H9 (cell line): Measurements from ENCODE around the gene ITGB6. TPM values are rescaled to one million over a fixed set of nuclear protein-coding genes. Genes with fewer than 3 reads are reported as not detected.

Experiments
- DNase-seq: peaks from one replicate; pipeline ENCODE4 v3.0.0-alpha.2; 2017
- H2AFZ ChIP-seq: one replicate; pipeline ENCODE4 v1.6.1; 2013; ENCODE audit warnings: mild to moderate bottlenecking, low read length, control low read depth, moderate library complexity
- H2AK5ac ChIP-seq: 2 replicates; pipeline ENCODE4 v1.6.1; 2013; ENCODE audit warnings: low read length, control low read depth, mixed read lengths; ENCODE audit not compliant: insufficient read length
- H2BK120ac ChIP-seq: one replicate; pipeline ENCODE4 v1.6.1; 2013; ENCODE audit warnings: low read depth, mild to moderate bottlenecking, low read length, control low read depth, inconsistent platforms; ENCODE audit not compliant: poor library complexity, severe bottlenecking
- H2BK12ac ChIP-seq: 2 replicates; pipeline ENCODE4 v1.6.1; 2013; ENCODE audit warnings: low read length, control low read depth, mixed read lengths, low read depth; ENCODE audit not compliant: insufficient read length
- H2BK15ac ChIP-seq: 2 replicates; pipeline ENCODE4 v1.6.1; 2013; ENCODE audit warnings: low read depth, low read length, control low read depth
- H2BK20ac ChIP-seq: one replicate; pipeline ENCODE4 v1.6.1; 2013; ENCODE audit warnings: low read depth, mild to moderate bottlenecking, low read length, control low read depth, inconsistent platforms; ENCODE audit not compliant: poor library complexity, severe bottlenecking
- H2BK5ac ChIP-seq: 2 replicates; pipeline ENCODE4 v1.6.1; 2013; ENCODE audit warnings: low read length, control low read depth, mixed read lengths; ENCODE audit not compliant: insufficient read length
- H3K14ac ChIP-seq: 2 replicates; pipeline ENCODE4 v1.6.1; 2013; ENCODE audit warnings: low read length, control low read depth; ENCODE audit not compliant: insufficient read depth
- H3K18ac ChIP-seq: 2 replicates; pipeline ENCODE4 v1.6.1; 2013; ENCODE audit warnings: low read depth, mild to moderate bottlenecking, mixed read lengths, low read length, control low read depth; ENCODE audit not compliant: insufficient read length
- H3K23ac ChIP-seq: 2 replicates; pipeline ENCODE4 v1.6.1; 2013; ENCODE audit warnings: low read length, control low read depth, mixed read lengths, low read depth; ENCODE audit not compliant: insufficient read length
- H3K23me2 ChIP-seq: 2 replicates; pipeline ENCODE4 v1.6.1; 2013; ENCODE audit warnings: low read depth, mild to moderate bottlenecking, mixed read lengths, low read length, control low read depth; ENCODE audit not compliant: insufficient read length, poor library complexity, severe bottlenecking
- H3K27ac ChIP-seq: 2 replicates; pipeline ENCODE4 v1.5.1; 2013; ENCODE audit warnings: low read length, control low read depth, mixed read lengths, low read depth; ENCODE audit not compliant: insufficient read length
- H3K27me3 ChIP-seq: 2 replicates; pipeline ENCODE4 v1.6.1; 2013; ENCODE audit warnings: low read length, control low read depth, inconsistent platforms; ENCODE audit not compliant: insufficient read depth
- H3K4ac ChIP-seq: 2 replicates; pipeline ENCODE4 v1.6.1; 2013; ENCODE audit warnings: low read depth, mild to moderate bottlenecking, control low read depth, inconsistent platforms, low read length, moderate library complexity
- H3K4me1 ChIP-seq: 2 replicates; pipeline ENCODE4 v1.6.1; 2013; ENCODE audit warnings: low read length, control low read depth, inconsistent platforms; ENCODE audit not compliant: insufficient read depth
- H3K4me2 ChIP-seq: 2 replicates; pipeline ENCODE4 v1.6.1; 2013; ENCODE audit warnings: low read length, control low read depth, mixed read lengths; ENCODE audit not compliant: insufficient read length, insufficient read depth
- H3K56ac ChIP-seq: 2 replicates; pipeline ENCODE4 v1.6.1; 2013; ENCODE audit warnings: low read depth, mild to moderate bottlenecking, mixed read lengths, low read length, control low read depth; ENCODE audit not compliant: insufficient read length
- H3K79me1 ChIP-seq: 2 replicates; pipeline ENCODE4 v1.6.1; 2013; ENCODE audit warnings: low read depth, mild to moderate bottlenecking, moderate library complexity, low read length, control low read depth, inconsistent platforms; ENCODE audit not compliant: insufficient read depth, poor library complexity, severe bottlenecking
- H3K79me2 ChIP-seq: 2 replicates; pipeline ENCODE4 v1.6.1; 2013; ENCODE audit warnings: low read length, control low read depth, inconsistent platforms; ENCODE audit not compliant: insufficient read depth
- H3K9ac ChIP-seq: 2 replicates; pipeline ENCODE4 v1.6.1; 2013; ENCODE audit warnings: low read length, control low read depth, mixed read lengths; ENCODE audit not compliant: insufficient read length; ENCODE audit errors: extremely low read depth
- H3K9me3 ChIP-seq: one replicate; pipeline ENCODE4 v1.6.1; 2013; ENCODE audit warnings: low read depth, low read length, inconsistent platforms; ENCODE audit not compliant: control insufficient read depth
- H3T11ph ChIP-seq: one replicate; pipeline ENCODE4 v1.6.1; 2013; ENCODE audit warnings: mild to moderate bottlenecking, low read length, control low read depth, inconsistent platforms
- H4K20me1 ChIP-seq: one replicate; pipeline ENCODE4 v1.6.1; 2013; ENCODE audit not compliant: control insufficient read depth, insufficient read length, insufficient read depth
- H4K5ac ChIP-seq: 2 replicates; pipeline ENCODE4 v1.6.1; 2013; ENCODE audit warnings: low read depth, mild to moderate bottlenecking, mixed read lengths, low read length, control low read depth; ENCODE audit not compliant: insufficient read length
- H4K8ac ChIP-seq: replicated peaks from 2 replicates; pipeline ENCODE4 v1.6.1; 2013; ENCODE audit warnings: low read length, control low read depth, mixed read lengths, low read depth; ENCODE audit not compliant: insufficient read length
- H4K91ac ChIP-seq: 2 replicates; pipeline ENCODE4 v1.6.1; 2013; ENCODE audit warnings: low read depth, mild to moderate bottlenecking, moderate library complexity, mixed read lengths, low read length, control low read depth; ENCODE audit not compliant: insufficient read length
- H3K27ac Mint-ChIP-seq, 3 experiments: 2 replicates in 2 of 3; 3 replicates in 1 of 3; pipeline ENCODE4 v1.8.0; 2020 to 2021; ENCODE audit warnings: mixed read lengths in 3 of 3, mild to moderate bottlenecking in 1 of 3, moderate library complexity in 1 of 3
- H3K27me3 Mint-ChIP-seq: 2 replicates; pipeline ENCODE4 v1.8.0; 2021; ENCODE audit warnings: low read depth, mild to moderate bottlenecking, moderate library complexity, mixed read lengths
- H3K36me3 Mint-ChIP-seq, 3 experiments: 2 replicates in 2 of 3; 3 replicates in 1 of 3; pipeline ENCODE4 v1.8.0; 2020 to 2021; ENCODE audit warnings: low read depth in 3 of 3, mixed read lengths in 3 of 3; ENCODE audit not compliant: insufficient read depth in 1 of 3
- H3K4me1 Mint-ChIP-seq, 2 experiments: 2 replicates each; pipeline ENCODE4 v1.8.0; 2020; ENCODE audit warnings: mixed read lengths in 2 of 2
- H3K4me3 Mint-ChIP-seq, 2 experiments: 2 replicates in 1 of 2; 3 replicates in 1 of 2; pipeline ENCODE4 v1.8.0; 2020 to 2021; ENCODE audit warnings: mild to moderate bottlenecking in 2 of 2, mixed read lengths in 2 of 2, moderate library complexity in 1 of 2
- H3K9me3 Mint-ChIP-seq, 2 experiments: 2 replicates in 1 of 2; 3 replicates in 1 of 2; pipeline ENCODE4 v1.8.0; 2020; ENCODE audit warnings: mild to moderate bottlenecking in 2 of 2, mixed read lengths in 2 of 2, moderate library complexity in 1 of 2
- WGBS: extraction: QIAGEN DNeasy Blood & Tissue Kit; methylation state at CpG from one replicate; pipeline ENCODE4 v1.1.7; 2013; ENCODE audit warnings: missing lambda C conversion rate, low lambda C conversion rate, mixed read lengths; ENCODE audit not compliant: insufficient read length; ENCODE audit errors: extremely low coverage; 5-methylcytosine and 5-hydroxymethylcytosine counted together
- total RNA-seq: library from RNA; stranded (reverse); gene quantifications from 2 replicates; pipeline ENCODE4 v1.2.1, GENCODE V29; 2021
- TF ChIP-seq, protein P1 (sequence below): fragments of 200-600 bp; sonication (generic); conservative IDR thresholded peaks from 3 replicates; pipeline ENCODE4 v1.8.0; 2021; ENCODE audit warnings: antibody characterized with exemption, mild to moderate bottlenecking

The ITGB6 gene
- total RNA-seq, 1 experiment from 2014 or later, result not detected

DNA sequence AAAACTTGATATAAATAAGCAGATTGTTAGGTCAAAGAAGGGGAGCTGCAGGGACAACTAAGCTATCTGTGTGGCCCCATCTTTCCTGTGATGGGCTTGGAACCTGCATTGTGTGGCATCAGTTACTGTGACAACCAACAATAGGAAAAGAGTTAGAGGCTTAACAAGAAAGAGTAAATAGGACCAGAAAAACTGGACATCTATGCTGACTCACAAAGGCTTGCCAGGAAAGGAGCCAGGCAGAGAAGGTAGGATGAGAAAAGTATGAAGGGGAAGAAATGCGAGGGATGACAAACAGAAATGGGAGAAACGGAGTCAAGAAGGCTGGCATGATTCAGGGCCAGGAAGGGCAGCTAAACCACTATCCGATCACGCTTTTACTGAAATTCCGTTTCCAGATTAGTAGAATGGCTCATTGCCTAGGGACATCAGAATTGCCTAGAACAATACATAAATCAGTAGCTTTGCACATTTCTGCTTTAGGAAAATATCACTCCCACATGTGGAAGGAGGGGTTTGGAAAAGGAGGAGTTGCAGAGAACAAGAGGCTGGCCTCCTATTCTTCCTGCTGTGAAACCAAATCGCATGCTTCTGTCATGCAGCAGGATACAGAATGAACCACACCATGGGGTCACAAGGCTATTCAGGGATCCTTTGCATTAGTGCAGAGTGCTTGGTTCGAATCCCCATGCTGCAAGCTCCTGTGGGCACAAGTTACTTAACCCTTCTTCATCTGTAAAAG, 144.9 kb downstream of the ITGB6 start:
- Mint-ChIP-seq H3K27ac (peak overlapping the region in 1 of 3 experiments; percentile 35; a peak in 2 of 7 replicates), H3K4me1 (peaks cover 41 to 55% of the 10 kb centered on the region in 2 experiments), H3K27me3 (peaks cover 28% of the 10 kb centered on the region), H3K4me3 (no peak overlapping the region), H3K9me3 (no peaks in the 10 kb centered on the region; a peak in 1 of 5 replicates), H3K36me3 (peaks cover 0 to 13% (median 9%) of the 10 kb centered on the region in 3 experiments; a peak in 3 of 7 replicates)
- H3K79me1 ChIP-seq, result no peaks in the 10 kb centered on the region
- no peak overlapping the region for H2AFZ ChIP-seq
- H3K23ac ChIP-seq, result no peak overlapping the region
- H3K27me3 ChIP-seq, result no peaks in the 10 kb centered on the region
- no peaks in the 10 kb centered on the region for H3K9me3 ChIP-seq
- H3K27ac ChIP-seq, result no peak overlapping the region
- no CpG with 5 or more reads among the region's 7 CpGs for WGBS
- no peak overlapping the region for H2AK5ac ChIP-seq
- H2BK120ac ChIP-seq, result no peak overlapping the region
- no peak overlapping the region for H4K5ac ChIP-seq
- no peaks in the 10 kb centered on the region for H4K20me1 ChIP-seq
- no peak overlapping the region for H3K4ac ChIP-seq
- H2BK20ac ChIP-seq, result no peak overlapping the region
- no peak overlapping the region for H4K91ac ChIP-seq
- no peak overlapping the region for H3K9ac ChIP-seq
- H3K4me2 ChIP-seq, result peak overlapping the region; percentile 14
- H2BK15ac ChIP-seq, result no peak overlapping the region
- H3K18ac ChIP-seq, result no peak overlapping the region
- TF ChIP-seq, protein P1, sequence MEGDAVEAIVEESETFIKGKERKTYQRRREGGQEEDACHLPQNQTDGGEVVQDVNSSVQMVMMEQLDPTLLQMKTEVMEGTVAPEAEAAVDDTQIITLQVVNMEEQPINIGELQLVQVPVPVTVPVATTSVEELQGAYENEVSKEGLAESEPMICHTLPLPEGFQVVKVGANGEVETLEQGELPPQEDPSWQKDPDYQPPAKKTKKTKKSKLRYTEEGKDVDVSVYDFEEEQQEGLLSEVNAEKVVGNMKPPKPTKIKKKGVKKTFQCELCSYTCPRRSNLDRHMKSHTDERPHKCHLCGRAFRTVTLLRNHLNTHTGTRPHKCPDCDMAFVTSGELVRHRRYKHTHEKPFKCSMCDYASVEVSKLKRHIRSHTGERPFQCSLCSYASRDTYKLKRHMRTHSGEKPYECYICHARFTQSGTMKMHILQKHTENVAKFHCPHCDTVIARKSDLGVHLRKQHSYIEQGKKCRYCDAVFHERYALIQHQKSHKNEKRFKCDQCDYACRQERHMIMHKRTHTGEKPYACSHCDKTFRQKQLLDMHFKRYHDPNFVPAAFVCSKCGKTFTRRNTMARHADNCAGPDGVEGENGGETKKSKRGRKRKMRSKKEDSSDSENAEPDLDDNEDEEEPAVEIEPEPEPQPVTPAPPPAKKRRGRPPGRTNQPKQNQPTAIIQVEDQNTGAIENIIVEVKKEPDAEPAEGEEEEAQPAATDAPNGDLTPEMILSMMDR, result no peak
- no peak overlapping the region for H3K56ac ChIP-seq
- peak; percentile 77 for DNase-seq
- H3K4me1 ChIP-seq, result peaks cover 5% of the 10 kb centered on the region; the same call in 1 of the 2 replicates
- H3K79me2 ChIP-seq, result no peaks in the 10 kb centered on the region
- H2BK5ac ChIP-seq, result no peak overlapping the region
- no peak overlapping the region for H4K8ac ChIP-seq
- H3T11ph ChIP-seq, result no peak overlapping the region
- no peak overlapping the region for H3K14ac ChIP-seq
- no peaks in the 10 kb centered on the region for H3K23me2 ChIP-seq
- H2BK12ac ChIP-seq, result no peak overlapping the region
